ENCODE data around the gene CABP2. TPM values are rescaled to one million over a fixed set of nuclear protein-coding genes. Genes with fewer than 3 reads are reported as not detected.

Gene CABP2
- total and polyA plus RNA-seq, 12 donors = not detected

GRCh38 chr11:67492801-67493547 lies 30.3 kb downstream of the CABP2 start:
- Histone ChIP-seq H3K36me3 (peaks cover 0 to 97% (median 61%) of the 10 kb centered on the region in 9 donors), H3K27me3 (no peaks in the 10 kb centered on the region), H3K4me1 (peaks cover 0 to under 1% (median 0%) of the 10 kb centered on the region in 9 donors), H3K27ac (no peak overlapping the region), H3K9me3 (no peaks in the 10 kb centered on the region), H3K4me3 (no peak overlapping the region)
- intact Hi-C loops (cut with DNase I) = no loop called here
- TF ChIP-seq, protein P1, sequence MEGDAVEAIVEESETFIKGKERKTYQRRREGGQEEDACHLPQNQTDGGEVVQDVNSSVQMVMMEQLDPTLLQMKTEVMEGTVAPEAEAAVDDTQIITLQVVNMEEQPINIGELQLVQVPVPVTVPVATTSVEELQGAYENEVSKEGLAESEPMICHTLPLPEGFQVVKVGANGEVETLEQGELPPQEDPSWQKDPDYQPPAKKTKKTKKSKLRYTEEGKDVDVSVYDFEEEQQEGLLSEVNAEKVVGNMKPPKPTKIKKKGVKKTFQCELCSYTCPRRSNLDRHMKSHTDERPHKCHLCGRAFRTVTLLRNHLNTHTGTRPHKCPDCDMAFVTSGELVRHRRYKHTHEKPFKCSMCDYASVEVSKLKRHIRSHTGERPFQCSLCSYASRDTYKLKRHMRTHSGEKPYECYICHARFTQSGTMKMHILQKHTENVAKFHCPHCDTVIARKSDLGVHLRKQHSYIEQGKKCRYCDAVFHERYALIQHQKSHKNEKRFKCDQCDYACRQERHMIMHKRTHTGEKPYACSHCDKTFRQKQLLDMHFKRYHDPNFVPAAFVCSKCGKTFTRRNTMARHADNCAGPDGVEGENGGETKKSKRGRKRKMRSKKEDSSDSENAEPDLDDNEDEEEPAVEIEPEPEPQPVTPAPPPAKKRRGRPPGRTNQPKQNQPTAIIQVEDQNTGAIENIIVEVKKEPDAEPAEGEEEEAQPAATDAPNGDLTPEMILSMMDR (IDR thresholded peaks at IDR 0.05) = no peak
- DNase-seq (no peak), ATAC-seq (no peak)
- 83 to 90% methylated on average over 43 to 46 of the region's 46 CpGs for WGBS, 2 donors

- H3K27me3 ChIP-seq = no peaks in the 10 kb centered on the region
- H3K4me3 ChIP-seq = no peak overlapping the region
- intact Hi-C loops (cut with DNase I) = no loop called here
- H3K9me3 ChIP-seq = no peaks in the 10 kb centered on the region
- peaks cover 0 to 97% (median 61%) of the 10 kb centered on the region in 9 donors for H3K36me3 ChIP-seq
- 88 to 89% methylated on average over 19 of the region's 19 CpGs for WGBS, 2 donors
- TF ChIP-seq, protein P1 (IDR thresholded peaks at IDR 0.05) = no peak
- ATAC-seq (no peak), DNase-seq (no peak)
- no peaks in the 10 kb centered on the region for H3K4me1 ChIP-seq
- no peak overlapping the region for H3K27ac ChIP-seq
These were observed 31.0 kb downstream of the CABP2 start for GRCh38 chr11:67492069-67492727.

DNA sequence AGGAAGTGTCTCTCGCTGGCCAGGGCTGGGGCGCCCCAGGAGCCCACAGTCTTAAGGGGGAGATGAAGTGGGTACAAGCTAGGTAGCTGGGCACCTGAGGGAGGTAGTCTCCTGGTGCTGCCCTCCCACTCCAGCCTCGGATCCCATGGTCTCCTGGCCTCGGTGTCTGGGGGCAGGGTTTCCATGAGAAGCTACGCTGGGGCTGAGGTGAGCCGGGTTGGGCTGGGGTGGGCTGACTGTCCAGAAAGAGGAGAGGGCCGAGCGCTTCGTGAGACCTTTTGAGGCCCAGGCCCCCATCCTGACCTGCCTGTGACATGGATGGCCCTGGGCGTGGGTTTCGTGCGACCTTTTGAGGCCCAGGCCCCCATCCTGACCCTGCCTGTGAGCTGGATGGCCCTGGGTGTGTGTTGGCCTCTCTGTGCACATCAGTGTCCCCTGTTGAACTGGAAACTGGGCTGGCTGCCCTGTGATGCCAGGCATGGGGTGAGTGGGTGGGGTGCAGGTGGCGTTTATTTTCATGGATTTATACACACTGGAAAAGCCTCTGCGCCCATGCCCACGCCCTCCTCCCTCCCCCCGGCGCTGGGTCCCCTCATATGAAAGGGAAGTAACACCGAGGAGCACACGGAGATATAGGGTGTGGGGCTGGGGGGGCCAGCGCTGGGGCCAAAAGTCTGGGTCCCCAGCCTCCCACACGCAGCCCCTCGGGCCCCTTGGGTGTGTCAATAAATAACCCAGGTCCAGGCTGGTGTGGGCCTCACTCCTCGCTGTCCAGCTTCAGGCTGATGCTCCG lies 31.8 kb downstream of the CABP2 start:
- no peak for DNase-seq
- peaks cover 0 to 96% (median 57%) of the 10 kb centered on the region in 9 donors for H3K36me3 ChIP-seq
- TF ChIP-seq, protein P1 (IDR thresholded peaks at IDR 0.05) = no peak

DNA sequence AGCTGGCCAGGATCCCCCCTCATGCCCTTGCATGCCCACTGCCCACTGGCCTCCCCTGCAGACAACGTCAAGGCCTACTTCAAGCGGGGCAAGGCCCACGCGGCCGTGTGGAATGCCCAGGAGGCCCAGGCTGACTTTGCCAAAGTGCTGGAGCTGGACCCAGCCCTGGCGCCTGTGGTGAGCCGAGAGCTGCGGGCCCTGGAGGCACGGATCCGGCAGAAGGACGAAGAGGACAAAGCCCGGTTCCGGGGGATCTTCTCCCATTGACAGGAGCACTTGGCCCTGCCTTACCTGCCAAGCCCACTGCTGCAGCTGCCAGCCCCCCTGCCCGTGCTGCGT lies 32.5 kb downstream of the CABP2 start:
- TF ChIP-seq, protein P1 (IDR thresholded peaks at IDR 0.05) = no peak
- no peak for ATAC-seq
- Histone ChIP-seq H3K27ac (no peak overlapping the region), H3K36me3 (peaks cover 0 to 88% (median 53%) of the 10 kb centered on the region in 9 donors), H3K4me1 (peaks cover 0 to 15% (median 0%) of the 10 kb centered on the region in 9 donors), H3K9me3 (no peaks in the 10 kb centered on the region), H3K4me3 (no peak overlapping the region), H3K27me3 (no peaks in the 10 kb centered on the region)
- WGBS, 2 donors = 80 to 82% methylated on average over 15 of the region's 15 CpGs
- DNase-seq = no peak
- intact Hi-C loops (cut with DNase I) = no loop called here

More for the DNA sequence above, 31.8 kb downstream of the CABP2 start:
- Histone ChIP-seq H3K4me3 (no peak overlapping the region), H3K9me3 (no peaks in the 10 kb centered on the region), H3K27ac (no peak overlapping the region), H3K4me1 (peaks cover 0 to 7% (median 0%) of the 10 kb centered on the region in 9 donors), H3K27me3 (no peaks in the 10 kb centered on the region)
- intact Hi-C loops (cut with DNase I) = no loop called here
- ATAC-seq = peak in 1 of 8 donors; percentile 6
- WGBS, 2 donors = 86 to 89% methylated on average over 24 of the region's 24 CpGs
